ENCODE measurements around the gene TMEM178B. TPM values are rescaled to one million over a fixed set of nuclear protein-coding genes. Genes with fewer than 3 reads are reported as not detected.

The TMEM178B gene
- 1.1 to 1.5 TPM (median 1.3 TPM) in 5 replicates for total RNA-seq (2022; extraction: Qiagen RNA extraction)

DNA sequence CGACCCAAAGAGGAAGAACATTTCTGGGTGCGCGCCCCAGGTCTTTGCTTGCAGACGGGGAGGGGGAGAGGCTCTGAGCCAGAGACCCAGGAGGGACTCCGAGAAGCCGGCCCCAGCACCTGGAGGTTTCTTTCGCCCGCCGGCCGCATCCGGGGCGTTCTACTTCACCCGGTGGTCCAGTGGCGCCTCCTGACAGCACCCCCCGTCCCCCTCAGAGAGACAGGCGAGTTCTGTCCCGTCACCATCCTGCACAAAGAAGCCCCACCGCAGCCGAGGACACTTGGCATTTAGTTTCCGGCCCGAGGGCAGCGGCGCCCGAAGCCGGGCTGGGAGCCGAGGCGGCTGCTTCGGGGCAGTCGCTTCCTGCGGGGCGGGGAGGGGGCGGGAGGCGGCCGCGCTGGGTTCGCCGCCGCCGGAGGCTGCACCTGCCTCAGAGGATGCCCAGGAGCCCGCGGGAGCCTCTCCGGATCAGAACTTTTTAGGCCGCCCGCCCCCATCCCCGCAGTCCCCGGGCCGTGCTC is at the start of gene TMEM178B:
TMEM178B (plus strand) TSS at position 424 of the 521 bp plus-strand sequence.

Other genes starting within 250 kb of the TMEM178B start
- gene BRAF, start 149.1 kb upstream of the TMEM178B start, total RNA-seq (2022; extraction: Qiagen RNA extraction): 4.5 to 6.3 TPM (median 5.3 TPM) in 5 replicates
- gene MRPS33, start 59.1 kb upstream of the TMEM178B start, total RNA-seq (2022; extraction: Qiagen RNA extraction): 101 to 110 TPM (median 106 TPM) in 5 replicates